BE2C (cell line): Measurements from ENCODE around the gene SLC50A1.

ENCODE experiments used
- DNase-seq: peaks from one replicate; pipeline ENCODE4 v3.0.0-alpha.2; 2020
- H3K27me3 ChIP-seq: fragments of 250-450 bp; sonication (Bioruptor Pico); 2 replicates; pipeline ENCODE4 v1.5.1; 2020; ENCODE audit warnings: mild to moderate bottlenecking
- H3K36me3 ChIP-seq: fragments of 250-450 bp; sonication (Bioruptor Pico); 2 replicates; pipeline ENCODE4 v1.5.1; 2020; ENCODE audit warnings: mild to moderate bottlenecking
- H3K4me1 ChIP-seq: fragments of 250-450 bp; sonication (Bioruptor Pico); 2 replicates; pipeline ENCODE4 v1.5.1; 2020
- H3K4me3 ChIP-seq: 2 replicates; pipeline ENCODE4 v1.5.1; 2011; ENCODE audit warnings: low read depth, low read length
- H3K9me3 ChIP-seq: fragments of 250-450 bp; sonication (Bioruptor Pico); 2 replicates; pipeline ENCODE4 v1.5.1; 2020
- TF ChIP-seq, protein P1 (sequence below): IDR thresholded peaks from 2 replicates; pipeline ENCODE4 v1.5.1; 2012; ENCODE audit warnings: mild to moderate bottlenecking, low read depth, low read length

The SLC50A1 gene

GRCh38 chr1:155104605-155105534 is 30.8 kb upstream of the SLC50A1 start:
- H3K4me3 ChIP-seq: no peak overlapping the region
- no peaks in the 10 kb centered on the region for H3K4me1 ChIP-seq

DNA sequence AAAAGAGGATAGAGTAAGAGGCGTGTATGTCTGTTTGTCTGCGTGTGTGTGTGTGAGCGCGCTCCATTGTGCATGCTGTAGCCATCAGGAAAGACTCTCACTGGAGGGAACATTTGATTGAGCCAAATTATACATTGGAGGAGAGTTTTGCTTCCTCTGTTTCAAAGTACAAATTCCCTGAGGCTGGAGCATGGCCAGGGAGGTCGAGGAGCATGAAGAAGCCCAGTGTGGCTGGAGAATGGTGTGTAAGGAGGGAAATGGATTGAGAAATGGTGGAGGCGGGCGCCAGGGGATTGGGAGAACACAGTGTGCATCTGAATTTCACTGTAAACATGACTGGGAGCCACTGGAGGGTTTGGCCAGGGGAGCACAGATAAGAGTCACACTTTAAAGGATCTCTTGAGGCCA is 30.0 kb upstream of the SLC50A1 start:
- Histone ChIP-seq H3K27me3 (no peaks in the 10 kb centered on the region), H3K4me3 (no peak overlapping the region), H3K4me1 (no peaks in the 10 kb centered on the region), H3K9me3 (no peaks in the 10 kb centered on the region), H3K36me3 (no peaks in the 10 kb centered on the region)
- TF ChIP-seq, protein P1, sequence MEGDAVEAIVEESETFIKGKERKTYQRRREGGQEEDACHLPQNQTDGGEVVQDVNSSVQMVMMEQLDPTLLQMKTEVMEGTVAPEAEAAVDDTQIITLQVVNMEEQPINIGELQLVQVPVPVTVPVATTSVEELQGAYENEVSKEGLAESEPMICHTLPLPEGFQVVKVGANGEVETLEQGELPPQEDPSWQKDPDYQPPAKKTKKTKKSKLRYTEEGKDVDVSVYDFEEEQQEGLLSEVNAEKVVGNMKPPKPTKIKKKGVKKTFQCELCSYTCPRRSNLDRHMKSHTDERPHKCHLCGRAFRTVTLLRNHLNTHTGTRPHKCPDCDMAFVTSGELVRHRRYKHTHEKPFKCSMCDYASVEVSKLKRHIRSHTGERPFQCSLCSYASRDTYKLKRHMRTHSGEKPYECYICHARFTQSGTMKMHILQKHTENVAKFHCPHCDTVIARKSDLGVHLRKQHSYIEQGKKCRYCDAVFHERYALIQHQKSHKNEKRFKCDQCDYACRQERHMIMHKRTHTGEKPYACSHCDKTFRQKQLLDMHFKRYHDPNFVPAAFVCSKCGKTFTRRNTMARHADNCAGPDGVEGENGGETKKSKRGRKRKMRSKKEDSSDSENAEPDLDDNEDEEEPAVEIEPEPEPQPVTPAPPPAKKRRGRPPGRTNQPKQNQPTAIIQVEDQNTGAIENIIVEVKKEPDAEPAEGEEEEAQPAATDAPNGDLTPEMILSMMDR: no peak
- DNase-seq: no peak

More at GRCh38 chr1:155104605-155105534, 30.8 kb upstream of the SLC50A1 start:
- Histone ChIP-seq H3K36me3 (no peaks in the 10 kb centered on the region), H3K27me3 (no peaks in the 10 kb centered on the region), H3K9me3 (no peaks in the 10 kb centered on the region)
- no peak for DNase-seq
- TF ChIP-seq, protein P1: no peak

DNA sequence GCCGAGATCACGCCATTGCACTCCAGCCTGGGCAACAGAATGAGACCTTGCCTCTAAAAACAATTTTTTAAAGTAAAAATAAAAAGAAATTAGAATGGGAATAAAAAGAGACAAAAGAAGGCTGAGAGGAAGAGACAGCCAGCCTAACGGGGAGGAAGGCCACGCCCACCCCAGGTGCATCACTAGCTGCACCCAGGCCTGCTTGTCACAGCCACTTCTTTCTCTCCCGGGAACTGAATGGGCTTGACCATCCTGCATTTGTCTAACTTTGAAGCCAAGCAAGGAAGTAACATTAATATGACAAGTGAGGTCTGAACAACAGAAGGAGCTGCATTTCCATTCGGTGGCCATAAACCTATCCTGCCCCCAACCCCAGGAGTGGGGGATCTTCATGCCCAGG is 28.8 kb upstream of the SLC50A1 start:
- Histone ChIP-seq H3K4me3 (no peak overlapping the region), H3K27me3 (no peaks in the 10 kb centered on the region), H3K36me3 (no peaks in the 10 kb centered on the region), H3K4me1 (no peaks in the 10 kb centered on the region), H3K9me3 (no peaks in the 10 kb centered on the region)
- DNase-seq: no peak
- TF ChIP-seq, protein P1: no peak

DNA sequence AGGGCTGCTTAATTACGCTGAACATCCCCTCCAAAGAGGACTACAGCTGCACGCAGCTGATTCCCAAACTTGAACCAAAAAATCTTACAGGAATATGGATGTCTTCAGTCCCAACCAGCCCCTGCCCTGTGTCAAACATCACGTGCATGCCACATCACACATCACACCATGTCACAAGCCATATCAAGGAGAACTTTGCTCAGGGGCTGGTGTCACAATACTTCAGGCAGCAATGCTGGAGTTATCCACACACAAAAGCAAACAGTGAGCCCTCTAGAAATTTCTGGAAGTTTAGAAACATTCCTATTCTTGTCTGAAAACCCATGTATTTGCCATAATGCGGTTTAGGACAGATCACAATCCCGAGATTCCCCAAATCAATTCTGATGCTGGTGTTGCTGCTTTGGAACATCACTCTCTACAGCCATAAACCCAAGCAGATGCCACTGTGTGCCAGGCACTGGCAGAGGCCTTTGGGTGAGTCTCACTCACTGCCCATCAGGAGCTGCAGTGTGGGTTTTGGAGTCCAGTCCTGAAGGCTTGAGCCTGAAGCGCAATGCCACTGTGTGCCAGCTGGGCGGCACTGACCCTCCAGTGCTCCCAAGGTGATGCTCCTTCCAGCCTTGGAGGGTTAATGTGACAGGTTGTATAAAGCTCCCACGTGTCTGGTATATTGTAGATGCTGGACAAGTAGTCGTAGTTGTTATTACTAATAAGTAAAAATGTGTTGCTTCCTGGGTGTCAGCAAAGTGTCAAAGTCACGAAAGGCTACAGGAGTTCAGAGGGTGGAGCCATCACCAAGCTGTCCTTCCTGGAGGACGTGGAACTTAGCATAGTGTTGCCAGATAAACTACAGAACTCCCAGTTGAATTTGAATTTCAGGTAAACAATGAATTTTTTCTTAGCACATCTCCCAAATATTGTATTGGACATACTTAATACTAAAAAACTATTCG is 28.1 kb upstream of the SLC50A1 start:
- TF ChIP-seq, protein P1: no peak
- Histone ChIP-seq H3K36me3 (no peaks in the 10 kb centered on the region), H3K4me3 (no peak overlapping the region), H3K9me3 (no peaks in the 10 kb centered on the region), H3K4me1 (no peaks in the 10 kb centered on the region), H3K27me3 (no peaks in the 10 kb centered on the region)
- DNase-seq: no peak

GRCh38 chr1:155108296-155108695 is 27.4 kb upstream of the SLC50A1 start:
- H3K9me3 ChIP-seq: no peaks in the 10 kb centered on the region
- H3K36me3 ChIP-seq: no peaks in the 10 kb centered on the region
- TF ChIP-seq, protein P1: no peak
- H3K4me1 ChIP-seq: no peaks in the 10 kb centered on the region
- no peaks in the 10 kb centered on the region for H3K27me3 ChIP-seq
- H3K4me3 ChIP-seq: no peak overlapping the region
- no peak for DNase-seq
